Ramos (cell line): Measurements from ENCODE around the gene AOAH.
"Not testable (repeated sequence)": the region's sequence is repeated elsewhere in the genome, so short reads cannot be mapped to it uniquely, and the experiment has no call there.

ENCODE experiments used
- in situ Hi-C: fragments of 300-500 bp; cut with MboI; formaldehyde crosslinking; loops from one replicate; pipeline ENCODE4 v1.14.3; 2022; ENCODE audit warnings: low sequenced_read_pairs; ENCODE audit not compliant: unreplicated experiment

AOAH gene

DNA sequence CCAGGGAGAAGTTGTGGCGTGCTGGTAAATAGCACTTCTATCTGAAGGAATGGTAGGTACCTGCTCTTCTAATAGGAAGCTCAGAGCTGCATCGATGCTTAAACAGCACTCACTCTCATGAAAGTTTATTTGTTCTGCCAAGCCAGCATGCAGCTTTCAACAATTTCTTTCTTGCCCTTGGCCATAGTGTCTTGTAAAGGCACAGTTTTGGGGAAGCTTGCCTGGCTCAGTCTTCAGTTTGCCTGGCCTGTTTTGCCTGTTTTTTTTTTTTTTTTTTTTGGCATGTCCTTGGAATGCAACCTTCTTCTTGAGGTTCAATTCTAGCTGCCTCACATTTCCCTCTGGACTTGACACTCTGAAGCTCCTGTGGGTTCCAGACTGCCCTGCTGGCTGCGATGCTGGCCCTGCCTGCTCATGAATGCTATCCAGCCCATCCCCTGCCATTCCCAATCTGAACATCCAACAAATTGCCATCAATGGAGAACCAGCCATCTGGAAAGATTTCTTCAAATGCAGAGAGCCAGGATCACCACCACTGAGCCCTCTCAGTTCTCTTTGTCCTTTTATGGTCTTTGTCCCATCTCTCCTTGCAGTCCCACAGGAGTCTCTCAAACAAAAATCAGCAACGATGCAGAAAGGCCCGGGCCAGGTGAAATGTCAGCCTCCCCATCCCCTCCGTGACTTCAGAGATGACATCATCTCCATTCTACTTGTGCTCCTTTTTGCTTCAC, 200.8 kb downstream of the AOAH start:
- in situ Hi-C loops: no loop called here

DNA sequence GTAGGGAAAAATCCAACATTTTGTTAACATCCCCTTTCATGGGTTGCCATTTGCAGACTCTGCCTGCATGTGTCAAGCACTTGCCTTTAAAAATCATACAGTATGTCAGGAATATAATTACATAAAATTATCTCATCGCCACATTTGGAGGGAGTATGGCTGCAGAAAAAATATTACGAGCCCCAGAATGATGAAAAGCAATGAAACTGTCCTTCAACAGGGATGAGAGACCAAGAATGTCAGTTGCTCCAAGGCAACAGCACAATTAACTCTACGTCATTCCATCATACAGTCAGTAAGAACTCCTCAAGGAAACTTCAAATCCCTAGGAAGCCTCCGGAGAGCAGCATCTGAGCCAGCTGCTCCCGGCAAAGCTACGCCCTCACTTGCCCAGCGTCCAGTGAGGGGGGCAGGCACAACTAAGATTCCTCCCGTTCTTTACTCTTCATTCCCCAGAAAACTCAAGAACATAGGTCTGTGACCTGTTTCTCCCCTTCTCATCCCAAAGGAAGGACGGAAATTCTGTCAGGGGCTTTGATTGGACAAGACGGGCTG, 201.8 kb downstream of the AOAH start:
- in situ Hi-C loops: no loop called here

DNA sequence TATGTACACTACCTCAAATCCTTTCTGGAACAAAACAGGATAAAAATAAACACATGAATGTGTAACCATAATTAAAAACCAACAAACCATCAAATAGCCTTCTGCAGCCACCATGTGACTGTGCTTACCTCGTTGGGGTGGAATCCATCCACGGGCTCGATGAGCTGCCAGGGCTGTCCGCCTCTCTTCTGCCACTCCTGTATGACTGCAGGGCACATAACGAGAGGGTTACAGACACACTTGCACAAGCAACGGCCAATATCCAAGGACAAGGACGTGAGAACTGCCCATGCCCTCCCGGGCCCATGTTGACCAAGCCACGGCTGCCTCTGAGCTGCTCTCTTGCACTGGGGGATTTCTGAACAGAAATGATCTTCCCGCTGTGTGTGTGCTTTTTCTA, 202.4 kb downstream of the AOAH start:
- in situ Hi-C loops: no loop called here

DNA sequence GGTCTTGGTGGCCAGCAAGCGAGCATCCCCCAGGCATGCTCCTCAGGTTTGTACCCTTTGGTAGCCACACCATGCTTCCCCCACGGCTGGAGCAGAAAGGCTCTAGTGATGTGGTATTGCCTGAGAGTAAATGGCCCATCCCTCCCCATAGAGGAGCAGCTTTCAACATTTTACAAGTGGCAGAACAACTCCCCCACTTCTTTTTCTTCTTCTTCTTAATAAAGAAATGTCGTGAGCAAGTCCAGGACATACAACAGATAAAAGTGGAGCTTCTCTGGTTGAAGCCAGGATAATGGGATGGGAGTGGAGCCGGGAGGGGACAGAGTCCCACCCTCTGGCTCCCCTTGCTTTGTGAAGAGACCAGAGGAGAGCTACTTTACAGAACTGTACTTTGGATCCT, 203.2 kb downstream of the AOAH start:
- in situ Hi-C loops: no loop called here

DNA sequence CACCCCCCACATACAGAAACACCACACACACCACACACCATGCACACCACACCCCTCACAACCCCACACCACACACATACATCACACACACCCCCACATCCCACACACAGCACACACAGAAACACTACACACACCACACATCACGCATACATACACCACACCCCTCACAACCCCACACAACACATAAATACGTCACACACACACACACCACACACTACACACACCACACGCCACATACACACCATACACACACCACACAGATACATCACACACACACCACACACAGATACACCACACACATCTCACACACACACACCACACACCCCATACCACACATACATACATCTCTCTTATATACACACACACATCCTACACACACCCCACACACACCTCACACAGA, 208.4 kb downstream of the AOAH start:
- in situ Hi-C loops: no loop called here

DNA sequence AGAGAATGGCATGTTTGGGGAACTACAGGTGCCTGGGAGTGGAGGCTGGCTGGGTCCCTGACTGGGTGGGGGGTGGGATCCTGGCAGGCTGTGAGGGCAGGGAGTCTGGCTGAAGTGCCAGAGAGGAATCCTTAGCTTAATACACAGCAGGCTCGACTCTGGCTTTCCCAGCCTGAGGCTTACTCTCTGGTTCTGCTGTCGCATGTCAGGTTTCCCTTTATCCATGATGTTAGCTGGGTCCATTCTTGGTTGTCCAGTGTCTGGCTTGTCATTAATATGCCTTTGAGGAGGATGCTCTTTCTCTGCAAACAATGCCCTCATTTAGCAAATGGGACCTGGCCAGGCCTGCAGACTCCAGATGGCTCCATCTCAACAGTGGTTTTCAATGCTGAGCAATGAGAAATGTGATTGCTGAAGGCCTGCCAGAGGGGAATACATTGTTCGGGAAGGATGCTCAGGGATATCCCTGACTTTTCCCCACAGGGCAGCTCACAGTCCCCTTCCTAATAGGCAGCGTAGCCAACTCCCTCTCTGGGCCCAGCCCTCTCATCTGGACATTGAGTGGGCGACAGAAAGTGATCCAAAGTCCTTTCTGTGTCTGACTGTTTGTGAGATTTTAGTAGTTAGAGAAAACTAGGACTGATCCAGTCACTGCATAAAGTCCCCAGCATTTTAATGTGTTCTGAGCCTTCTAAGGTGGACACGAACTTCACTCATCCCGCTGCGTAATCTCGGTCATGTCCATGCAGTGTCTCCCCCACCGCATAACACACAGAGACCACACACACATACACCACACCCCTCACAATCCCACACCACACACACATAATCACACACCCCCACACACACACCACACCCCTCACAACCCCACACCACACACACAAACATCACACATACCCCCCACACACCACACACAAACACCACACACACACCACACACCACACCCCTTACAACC, 209.7 kb downstream of the AOAH start:
- in situ Hi-C loops: no loop called here

DNA sequence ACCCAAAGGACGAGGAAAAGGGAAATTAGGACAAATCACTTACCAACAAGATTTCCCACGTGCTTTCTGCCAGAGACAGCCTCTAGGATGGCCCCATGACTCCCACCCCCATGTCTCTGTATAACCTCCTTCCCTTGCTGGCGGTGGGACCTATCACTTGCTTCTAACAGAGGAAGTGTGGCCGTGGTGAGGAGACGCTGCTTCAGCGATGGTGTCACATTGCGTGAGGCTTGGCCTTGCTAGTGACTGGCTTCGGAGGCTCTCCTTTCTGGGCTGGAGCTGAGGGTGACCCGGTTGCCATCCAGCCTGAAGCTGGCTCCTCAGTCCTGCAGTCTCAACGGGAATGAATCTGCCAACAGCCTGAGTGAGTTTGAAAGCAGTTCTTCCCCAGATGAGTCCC, 210.9 kb downstream of the AOAH start:
- in situ Hi-C loops: no loop called here

DNA sequence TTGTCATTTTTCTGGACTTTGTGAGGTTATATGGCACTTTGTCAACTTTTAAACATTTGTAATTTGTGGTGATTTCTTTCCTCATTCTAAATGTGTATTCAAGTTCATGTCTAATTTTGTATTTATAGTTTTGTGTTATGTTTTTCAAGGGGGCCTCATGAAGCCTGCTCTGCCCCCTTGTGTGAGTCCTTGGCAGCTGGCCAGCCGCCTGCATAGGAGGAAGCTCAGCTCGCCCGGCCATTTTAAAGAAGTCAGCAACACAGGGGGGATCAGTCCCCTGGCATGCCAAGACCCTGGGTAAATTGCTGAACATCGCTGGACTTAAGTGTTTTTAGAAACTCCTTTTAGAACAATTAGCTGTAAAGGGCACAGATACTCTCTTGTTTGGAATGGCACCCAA, 211.7 kb downstream of the AOAH start:
- in situ Hi-C loops: no loop called here

DNA sequence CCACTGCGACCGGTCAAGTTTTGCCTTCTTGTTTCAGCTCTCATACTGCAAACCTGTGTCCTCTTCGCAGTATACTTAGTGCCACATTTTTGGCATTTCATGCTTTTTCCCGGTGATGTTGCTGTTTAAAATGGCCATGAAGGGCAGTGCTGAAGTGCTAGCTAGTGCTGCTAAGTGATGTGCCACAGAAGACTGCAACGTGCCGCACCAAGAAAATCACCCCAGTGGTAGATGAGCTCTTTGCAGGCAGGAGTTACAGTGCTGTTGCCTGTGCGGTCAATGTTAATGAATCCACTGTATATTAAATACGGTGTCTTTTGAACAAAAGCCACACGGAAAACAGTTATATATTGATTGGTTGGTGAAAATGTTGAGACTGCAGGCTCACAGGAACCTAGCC, 214.3 kb downstream of the AOAH start:
- in situ Hi-C loops: no loop called here

DNA sequence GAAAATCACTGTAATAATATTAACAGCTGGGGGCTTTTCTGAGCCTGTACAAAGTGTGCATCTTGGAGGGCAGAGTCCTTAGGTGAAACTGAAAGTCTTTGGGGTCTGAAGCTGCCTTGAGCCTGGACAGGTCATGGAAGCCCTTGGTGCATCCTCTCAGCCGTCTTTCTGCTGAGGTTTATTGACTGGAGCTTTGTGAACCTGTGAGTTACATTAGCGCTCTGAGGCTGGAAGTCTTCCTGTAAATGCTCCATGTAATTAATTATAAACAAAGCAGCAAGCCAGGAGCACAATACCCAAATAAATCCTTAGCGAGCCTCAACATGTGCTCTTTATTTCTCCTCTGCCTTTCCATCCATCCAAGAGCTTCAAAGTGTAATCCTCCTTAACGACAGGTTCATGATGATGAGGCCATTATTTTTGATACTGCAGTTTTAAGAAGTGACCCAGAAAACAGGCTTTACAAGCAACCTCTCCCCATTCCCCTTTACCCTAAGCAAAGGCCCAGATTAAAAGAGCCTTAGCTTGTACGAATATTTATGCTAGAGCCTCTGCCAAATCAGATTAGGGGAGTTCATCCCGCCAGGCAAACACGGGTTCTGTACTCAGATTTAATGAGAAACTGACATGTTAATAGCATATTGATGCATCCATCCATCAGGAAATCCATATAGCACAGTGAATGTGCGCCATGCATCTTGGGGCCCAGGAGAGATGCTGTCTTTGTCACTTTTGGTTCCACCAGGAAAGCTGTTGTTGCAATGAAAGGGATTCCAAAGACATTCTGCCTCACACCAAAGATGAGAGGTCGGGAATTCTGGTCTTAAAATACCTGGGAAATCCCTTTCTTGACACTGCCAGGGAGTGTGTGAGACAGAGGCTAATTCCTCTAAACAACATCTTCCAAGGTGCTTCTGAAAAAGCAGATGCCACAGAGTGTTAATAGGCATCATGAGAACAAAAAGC, 216.5 kb downstream of the AOAH start:
- in situ Hi-C loops: no loop called here

DNA sequence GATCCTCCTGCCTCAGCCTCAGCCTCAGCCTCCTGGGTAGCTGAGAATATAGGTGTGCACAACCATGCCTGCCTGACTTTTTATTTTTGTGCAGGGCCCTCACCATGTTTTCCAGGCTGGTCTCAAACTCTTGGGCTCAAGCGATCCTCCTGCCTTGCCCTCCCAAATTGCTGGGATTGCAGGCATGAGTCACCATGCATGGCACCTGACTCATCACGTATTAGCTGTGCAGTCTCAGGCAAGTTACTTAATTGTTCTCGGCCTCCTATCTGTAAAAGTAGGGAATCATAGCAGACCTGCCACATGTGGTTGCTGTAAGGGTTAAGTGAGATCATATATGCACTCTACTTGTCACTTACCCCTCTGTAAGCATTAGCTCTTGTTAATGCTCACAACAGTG, 217.5 kb downstream of the AOAH start:
- in situ Hi-C loops: no loop called here

DNA sequence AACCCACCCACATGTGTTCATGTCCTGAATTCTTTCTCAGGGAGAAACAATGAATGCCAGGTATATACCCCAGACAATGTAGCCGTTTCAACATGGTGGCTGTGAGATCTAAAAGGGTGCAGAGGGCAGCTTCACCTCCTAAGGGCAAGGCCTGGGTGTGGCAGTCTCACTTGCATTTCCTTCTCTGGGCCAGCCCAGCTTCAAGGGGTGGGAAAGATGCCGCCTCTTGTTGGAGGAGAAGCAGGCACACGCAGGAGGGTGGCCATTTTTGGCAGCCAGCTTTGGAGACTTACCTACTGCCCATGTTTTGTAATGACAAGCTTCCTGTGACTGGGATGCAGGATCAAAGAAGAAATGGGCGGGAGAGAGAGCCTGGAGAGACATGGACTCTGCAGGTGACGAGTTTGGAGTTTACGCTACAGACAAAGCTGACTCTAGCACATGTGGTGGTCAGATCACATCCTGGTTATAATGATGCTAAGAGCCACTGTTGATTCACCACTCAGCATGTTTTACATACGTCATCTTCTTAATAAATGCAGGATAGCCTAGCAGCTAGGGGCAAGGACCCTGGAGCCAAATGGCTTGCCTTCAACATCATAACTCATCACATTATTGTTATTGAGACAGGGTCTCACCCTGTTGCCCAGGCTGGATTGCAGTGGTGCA, 218.0 kb downstream of the AOAH start:
- in situ Hi-C loops: no loop called here

DNA sequence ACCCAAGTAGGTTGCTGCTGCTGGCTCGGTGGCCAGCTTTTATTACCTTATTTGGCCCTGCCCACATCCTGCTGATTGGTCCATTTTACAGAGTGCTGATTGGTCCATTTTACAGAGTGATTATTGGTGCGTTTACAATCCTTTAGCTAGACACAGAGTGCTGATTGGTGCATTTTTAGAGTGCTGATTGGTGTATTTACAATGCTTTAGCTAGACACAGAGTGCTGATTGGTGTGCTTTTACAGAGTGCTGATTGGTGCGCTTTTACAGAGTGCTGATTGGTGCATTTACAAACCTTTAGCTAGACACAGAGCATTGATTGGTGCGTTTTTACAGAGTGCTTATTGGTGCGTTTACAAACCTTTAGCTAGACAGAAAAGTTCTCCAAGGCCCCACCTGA, 219.7 kb downstream of the AOAH start:
- in situ Hi-C loops: not testable (repeated sequence)

DNA sequence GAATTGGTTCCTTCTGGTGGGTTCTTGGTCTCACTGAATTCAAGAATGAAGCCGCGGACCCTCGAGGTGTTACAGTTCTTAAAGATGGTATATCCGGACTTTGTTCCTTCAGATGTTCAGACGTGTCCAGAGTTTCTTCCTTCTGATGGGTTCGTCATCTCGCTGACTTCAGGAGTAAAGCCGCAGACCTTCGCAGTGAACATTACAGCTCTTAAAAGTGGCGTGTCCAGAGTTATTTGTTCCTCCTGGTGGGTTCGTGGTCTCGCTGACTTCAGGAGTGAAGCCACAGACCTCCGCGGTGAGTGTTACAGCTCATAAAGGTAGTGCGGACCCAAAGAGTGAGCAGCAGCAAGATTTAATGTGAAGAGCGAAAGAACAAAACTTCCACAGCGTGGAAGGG, 220.1 kb downstream of the AOAH start:
- in situ Hi-C loops: not testable (repeated sequence)

DNA sequence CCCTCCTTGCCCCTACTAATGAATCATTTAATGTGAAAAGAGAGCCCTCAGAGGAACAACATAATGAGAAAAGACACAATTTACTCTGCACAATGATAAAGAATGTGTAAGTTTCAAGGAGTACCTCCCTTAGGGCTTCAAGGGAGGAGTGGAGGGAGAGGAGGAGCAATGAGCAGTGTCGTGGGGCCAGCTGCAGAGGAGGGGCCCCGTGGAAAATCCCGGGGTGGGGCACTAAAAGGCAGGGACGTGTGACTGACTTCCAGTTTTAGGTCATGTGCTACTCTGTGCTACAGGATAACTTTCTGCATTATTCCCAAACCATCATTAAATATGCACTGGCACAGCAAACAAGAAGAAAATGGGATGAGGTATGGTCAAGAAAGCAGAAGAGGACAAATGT, 226.5 kb downstream of the AOAH start:
- in situ Hi-C loops: no loop called here

DNA sequence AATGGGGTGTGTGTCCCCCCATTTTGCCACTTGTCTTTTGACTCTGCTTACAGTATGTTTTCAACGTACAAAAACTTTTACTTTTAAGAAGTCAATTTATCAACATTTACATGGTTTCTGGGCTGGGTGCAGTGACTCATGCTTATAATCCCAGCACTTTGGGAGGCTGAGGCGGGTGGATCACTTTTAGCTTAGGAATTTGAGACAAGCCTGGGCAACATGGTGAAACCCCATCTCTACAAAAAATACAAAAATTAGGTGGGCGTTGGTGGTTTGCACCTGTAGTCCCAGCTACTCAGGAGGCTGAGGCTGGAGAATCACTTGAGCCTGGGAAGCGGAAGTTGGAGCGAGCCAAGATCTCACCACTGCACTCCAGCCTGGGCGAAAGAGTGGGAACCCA, 227.1 kb downstream of the AOAH start:
- in situ Hi-C loops: not testable (repeated sequence)

DNA sequence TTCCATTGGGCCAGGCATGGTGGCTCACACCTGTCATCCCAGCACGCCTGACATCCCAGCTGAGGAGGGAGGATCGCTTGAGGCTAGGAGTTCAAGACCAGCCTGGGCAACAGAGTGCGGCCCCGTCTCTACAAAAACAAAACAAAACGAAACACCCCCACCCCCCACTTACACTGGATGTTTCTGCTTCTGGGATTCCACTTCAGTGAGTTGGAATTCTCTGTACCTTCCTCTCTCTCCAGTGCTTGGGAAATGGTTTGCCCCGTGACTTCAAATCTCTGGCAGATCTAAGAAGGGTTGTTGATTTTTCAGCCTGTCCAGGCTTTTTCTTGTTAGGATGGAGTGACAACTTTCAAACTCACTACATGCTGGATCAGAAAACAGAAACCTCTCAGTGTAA, 227.7 kb downstream of the AOAH start:
- in situ Hi-C loops: no loop called here

DNA sequence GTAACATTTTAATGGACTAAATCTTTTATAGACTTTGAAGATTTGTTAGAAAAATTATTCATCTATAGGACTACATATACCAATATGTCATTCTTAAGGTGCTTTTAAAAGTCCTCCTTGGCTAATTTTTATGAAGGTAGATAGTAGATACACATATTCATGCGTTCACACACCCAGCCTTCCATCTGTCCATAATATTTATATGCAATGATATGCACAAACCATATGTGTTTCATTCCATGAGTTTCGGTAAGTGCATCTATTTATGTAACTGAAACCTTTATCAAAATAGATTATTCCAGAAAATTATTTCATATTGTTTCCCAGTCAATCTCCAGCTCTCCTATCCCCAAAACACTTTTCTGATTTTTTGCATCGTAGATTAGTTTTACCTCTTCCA, 233.0 kb downstream of the AOAH start:
- in situ Hi-C loops: no loop called here

DNA sequence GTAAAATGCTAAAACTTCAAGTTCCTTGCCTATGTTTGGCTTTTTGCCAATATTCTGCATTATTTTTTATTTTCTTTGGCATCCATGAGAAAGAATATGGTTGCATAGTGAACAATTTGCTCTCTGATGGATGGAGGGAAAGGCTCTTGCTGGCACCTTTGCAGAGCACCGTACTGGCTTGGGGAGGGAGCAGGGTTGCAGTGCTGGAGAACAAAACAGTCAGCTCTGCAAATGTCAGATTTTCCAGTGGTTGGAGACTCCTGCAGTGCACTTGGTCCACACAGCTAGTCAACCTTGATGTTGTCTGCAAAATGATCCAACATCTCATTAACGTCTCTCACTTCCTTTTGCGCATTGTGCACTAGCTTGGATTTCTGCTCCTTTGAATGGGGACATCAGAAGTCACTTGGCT, 233.9 kb downstream of the AOAH start:
- in situ Hi-C loops: no loop called here

DNA sequence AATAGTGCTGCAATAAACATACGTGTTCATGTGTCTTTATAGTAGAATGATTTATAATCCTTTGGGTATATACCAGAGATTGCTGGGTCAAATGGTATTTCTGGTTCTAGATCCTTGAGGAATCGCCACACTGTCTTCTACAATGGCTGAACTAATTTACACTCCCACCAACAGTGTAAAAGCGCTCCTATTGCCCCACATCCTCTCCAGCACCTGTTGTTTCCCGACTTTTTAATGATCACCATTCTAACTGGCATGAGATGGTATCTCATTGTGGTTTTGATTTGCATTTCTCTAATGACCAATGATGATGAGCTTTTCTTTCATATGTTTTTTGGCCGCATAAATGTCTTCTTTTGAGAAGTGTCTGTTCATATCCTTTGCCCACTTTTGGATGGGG, 235.6 kb downstream of the AOAH start:
- in situ Hi-C loops: not testable (repeated sequence)
